ENCODE results near the gene SIPA1L3.
A peak's percentile ranks its signal among the peaks of the same experiment; 100 is the strongest.

The SIPA1L3 gene

GRCh38 chr19:38139122-38139521, 232.1 kb downstream of the SIPA1L3 start:
- no peak for TF ChIP-seq REST (IDR thresholded peaks at IDR 0.05; ENCODE audit: low read depth)
- no peak for TF ChIP-seq CEBPB (IDR thresholded peaks at IDR 0.05)
- no peak for TF ChIP-seq RAD21 (IDR thresholded peaks at IDR 0.05; ENCODE audit: low read depth)
- TF ChIP-seq MAX (IDR thresholded peaks at IDR 0.05): no peak
- no peak for TF ChIP-seq USF1 (IDR thresholded peaks at IDR 0.05)
- no peak for TF ChIP-seq ZBTB7A (IDR thresholded peaks at IDR 0.05; ENCODE audit: low read depth)
- no peak for TF ChIP-seq EGR1 (IDR thresholded peaks at IDR 0.05)
- TF ChIP-seq YY1 (IDR thresholded peaks at IDR 0.05; ENCODE audit: low read depth): no peak
- TF ChIP-seq EP300 (IDR thresholded peaks at IDR 0.05; ENCODE audit: borderline replicate concordance): no peak
- no peak for TF ChIP-seq NFIC (IDR thresholded peaks at IDR 0.05)
- TF ChIP-seq CREB1 (IDR thresholded peaks at IDR 0.05; ENCODE audit: low read depth): no peak
- no peak for TF ChIP-seq TEAD4 (IDR thresholded peaks at IDR 0.05)
- no peak for TF ChIP-seq FOXM1 (IDR thresholded peaks at IDR 0.05; ENCODE audit: borderline replicate concordance, low read depth)

GRCh38 chr19:38141108-38141507, 234.1 kb downstream of the SIPA1L3 start:
- TF ChIP-seq TAF1 (IDR thresholded peaks at IDR 0.05; ENCODE audit: low read depth): no peak
- no peak for TF ChIP-seq MAX (IDR thresholded peaks at IDR 0.05)
- no peak for TF ChIP-seq TEAD4 (IDR thresholded peaks at IDR 0.05)
- no peak for TF ChIP-seq FOXM1 (IDR thresholded peaks at IDR 0.05; ENCODE audit: borderline replicate concordance, low read depth)
- no peak for TF ChIP-seq EP300 (IDR thresholded peaks at IDR 0.05; ENCODE audit: borderline replicate concordance)
- no peak for TF ChIP-seq REST (IDR thresholded peaks at IDR 0.05; ENCODE audit: low read depth)
- TF ChIP-seq RAD21 (IDR thresholded peaks at IDR 0.05; ENCODE audit: low read depth): no peak
- TF ChIP-seq CEBPB (IDR thresholded peaks at IDR 0.05): no peak
- no peak for TF ChIP-seq USF1 (IDR thresholded peaks at IDR 0.05)
- TF ChIP-seq YY1 (IDR thresholded peaks at IDR 0.05; ENCODE audit: low read depth): no peak
- no peak for TF ChIP-seq TCF12 (IDR thresholded peaks at IDR 0.05; ENCODE audit: low read depth)
- no peak for TF ChIP-seq ZBTB7A (IDR thresholded peaks at IDR 0.05; ENCODE audit: low read depth)
- no peak for TF ChIP-seq EGR1 (IDR thresholded peaks at IDR 0.05)
- no peak for TF ChIP-seq CREB1 (IDR thresholded peaks at IDR 0.05; ENCODE audit: low read depth)
- no peak for TF ChIP-seq NFIC (IDR thresholded peaks at IDR 0.05)

- TF ChIP-seq CREB1 (IDR thresholded peaks at IDR 0.05; ENCODE audit: low read depth) (no peak), RAD21 (IDR thresholded peaks at IDR 0.05; ENCODE audit: low read depth) (peak; percentile 59)
Observed at GRCh38 chr19:38142176-38143035, 235.4 kb downstream of the SIPA1L3 start.

GRCh38 chr19:38143847-38144246, 236.8 kb downstream of the SIPA1L3 start:
- TF ChIP-seq CEBPB (IDR thresholded peaks at IDR 0.05) (no peak), TEAD4 (IDR thresholded peaks at IDR 0.05) (no peak), USF1 (IDR thresholded peaks at IDR 0.05) (no peak), RAD21 (IDR thresholded peaks at IDR 0.05; ENCODE audit: low read depth) (no peak), NFIC (IDR thresholded peaks at IDR 0.05) (no peak), REST (IDR thresholded peaks at IDR 0.05; ENCODE audit: low read depth) (no peak), TCF12 (IDR thresholded peaks at IDR 0.05; ENCODE audit: low read depth) (no peak), EP300 (IDR thresholded peaks at IDR 0.05; ENCODE audit: borderline replicate concordance) (no peak), ZBTB7A (IDR thresholded peaks at IDR 0.05; ENCODE audit: low read depth) (no peak), TAF1 (IDR thresholded peaks at IDR 0.05; ENCODE audit: low read depth) (no peak), MAX (IDR thresholded peaks at IDR 0.05) (no peak), YY1 (IDR thresholded peaks at IDR 0.05; ENCODE audit: low read depth) (no peak), FOXM1 (IDR thresholded peaks at IDR 0.05; ENCODE audit: borderline replicate concordance, low read depth) (no peak), CREB1 (IDR thresholded peaks at IDR 0.05; ENCODE audit: low read depth) (no peak), EGR1 (IDR thresholded peaks at IDR 0.05) (no peak)

All from Ishikawa (cell line).